GM12874 (cell line): ENCODE data around the gene CASP8AP2.

ENCODE experiments used
- TF ChIP-seq, protein P1 (sequence below): IDR thresholded peaks from 2 replicates; pipeline ENCODE4 v1.5.1; 2011; ENCODE audit warnings: low read depth, mild to moderate bottlenecking, control low read depth, low read length, moderate library complexity; ENCODE audit not compliant: insufficient read depth

CASP8AP2 gene

DNA sequence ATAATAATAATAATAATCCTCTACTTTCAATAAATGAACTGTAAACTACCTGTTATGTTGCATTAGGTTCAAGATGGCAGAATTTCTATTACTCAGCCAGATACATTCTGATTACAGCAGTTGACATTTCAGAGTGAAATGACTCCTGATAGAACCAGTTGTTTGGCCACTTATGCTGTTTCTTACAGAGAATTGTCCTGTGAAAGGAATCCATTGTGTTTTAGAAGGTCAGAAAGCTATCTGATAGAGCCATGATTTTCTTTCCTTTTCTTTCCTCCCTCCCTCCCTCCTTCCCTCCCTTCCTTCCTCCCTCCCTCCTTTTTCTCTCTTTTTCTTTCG is 81.2 kb downstream of the CASP8AP2 start:
- TF ChIP-seq, protein P1, sequence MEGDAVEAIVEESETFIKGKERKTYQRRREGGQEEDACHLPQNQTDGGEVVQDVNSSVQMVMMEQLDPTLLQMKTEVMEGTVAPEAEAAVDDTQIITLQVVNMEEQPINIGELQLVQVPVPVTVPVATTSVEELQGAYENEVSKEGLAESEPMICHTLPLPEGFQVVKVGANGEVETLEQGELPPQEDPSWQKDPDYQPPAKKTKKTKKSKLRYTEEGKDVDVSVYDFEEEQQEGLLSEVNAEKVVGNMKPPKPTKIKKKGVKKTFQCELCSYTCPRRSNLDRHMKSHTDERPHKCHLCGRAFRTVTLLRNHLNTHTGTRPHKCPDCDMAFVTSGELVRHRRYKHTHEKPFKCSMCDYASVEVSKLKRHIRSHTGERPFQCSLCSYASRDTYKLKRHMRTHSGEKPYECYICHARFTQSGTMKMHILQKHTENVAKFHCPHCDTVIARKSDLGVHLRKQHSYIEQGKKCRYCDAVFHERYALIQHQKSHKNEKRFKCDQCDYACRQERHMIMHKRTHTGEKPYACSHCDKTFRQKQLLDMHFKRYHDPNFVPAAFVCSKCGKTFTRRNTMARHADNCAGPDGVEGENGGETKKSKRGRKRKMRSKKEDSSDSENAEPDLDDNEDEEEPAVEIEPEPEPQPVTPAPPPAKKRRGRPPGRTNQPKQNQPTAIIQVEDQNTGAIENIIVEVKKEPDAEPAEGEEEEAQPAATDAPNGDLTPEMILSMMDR = no peak

DNA sequence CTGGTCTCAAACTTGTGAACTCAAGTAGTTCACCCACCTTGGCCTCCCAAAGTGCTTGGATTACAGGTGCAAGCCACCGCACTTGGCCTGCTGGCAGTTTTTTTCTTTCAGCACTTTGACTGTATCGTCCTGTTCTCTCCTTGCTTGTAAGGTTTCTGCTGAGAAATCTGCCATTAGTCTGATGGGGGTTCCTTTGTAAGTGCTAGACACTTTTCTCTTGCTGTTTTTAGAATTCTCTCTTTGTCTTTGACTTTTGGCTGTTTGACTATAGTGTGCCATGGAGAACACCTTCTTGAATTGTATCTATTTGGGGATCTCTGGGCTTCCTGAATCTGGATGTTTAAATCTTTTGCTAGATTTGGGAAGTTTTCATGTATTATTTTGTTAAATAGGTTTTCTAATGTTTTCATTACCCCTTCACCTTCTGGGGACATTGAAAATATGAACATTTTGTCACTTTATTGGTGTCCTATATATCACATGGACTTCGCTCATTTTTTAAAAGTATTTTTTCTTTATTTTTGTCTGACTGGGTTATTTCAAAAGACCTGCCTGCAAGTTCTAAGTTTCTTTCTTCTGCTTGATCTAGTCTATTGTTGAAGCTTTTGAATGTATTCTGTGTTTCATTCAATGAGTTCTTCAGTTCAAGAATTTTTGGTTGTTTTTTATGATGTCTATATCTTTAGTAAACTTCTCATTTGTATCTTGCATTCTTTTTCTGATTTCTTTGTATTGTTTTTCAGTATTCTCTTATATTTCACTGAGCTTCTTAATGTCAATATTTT is 86.6 kb downstream of the CASP8AP2 start:
- TF ChIP-seq, protein P1 = no peak

DNA sequence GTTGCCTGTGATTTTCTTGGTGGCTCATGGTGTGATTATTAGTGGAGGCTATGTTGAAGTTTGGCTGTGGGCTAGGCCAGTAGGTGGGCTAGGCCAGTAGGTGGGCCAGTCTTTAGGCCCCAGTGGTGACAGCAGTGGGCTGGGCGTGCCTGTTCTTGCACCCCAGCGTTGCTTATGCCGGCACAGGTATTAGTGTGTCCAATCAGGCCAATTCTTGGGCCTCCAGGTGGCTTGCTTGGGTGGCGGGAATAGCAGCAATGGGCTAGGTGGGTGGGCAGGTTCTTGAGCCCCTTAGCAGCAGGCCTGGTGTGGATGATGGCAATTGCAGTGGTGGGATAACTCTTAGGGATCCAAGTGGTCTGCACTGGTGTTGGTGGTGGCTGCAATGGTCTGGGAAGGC is 87.5 kb downstream of the CASP8AP2 start:
- TF ChIP-seq, protein P1 = no peak

DNA sequence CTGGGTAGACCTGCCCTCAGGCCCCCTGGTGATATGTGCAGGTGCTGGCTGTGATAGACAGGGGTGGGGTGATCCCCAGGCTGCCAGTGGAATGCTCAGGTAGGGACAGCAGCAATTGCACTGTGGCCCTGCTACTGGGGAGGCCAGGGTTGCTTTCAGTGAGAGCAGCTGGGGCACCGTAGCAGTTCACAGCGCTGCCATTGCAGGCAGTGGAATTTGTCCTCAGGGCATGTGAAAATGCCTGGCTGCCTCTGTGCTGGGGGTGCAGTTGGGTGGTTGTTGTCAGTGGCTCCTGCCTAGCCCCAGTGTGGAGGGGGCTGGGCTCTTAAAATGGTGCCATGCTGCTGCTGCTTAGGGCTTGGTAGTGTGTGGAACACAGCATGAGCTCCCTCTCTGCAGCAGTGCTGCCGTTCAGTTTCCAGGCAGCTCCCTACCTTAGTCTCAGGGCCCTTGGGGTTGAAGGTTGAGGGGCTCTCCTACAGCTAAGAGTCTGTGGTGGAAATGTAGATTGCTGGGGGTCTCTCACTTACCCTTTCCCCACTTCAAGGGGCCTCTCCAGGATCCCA is 88.2 kb downstream of the CASP8AP2 start:
- TF ChIP-seq, protein P1 = no peak
